Stimulated activated CD4-positive, alpha-beta T cell treated with anti-CD3 and anti-CD28 coated beads, Interleukin-12 subunit alpha, Interleukin-12 subunit beta, amount 100 ng/mL, for 48 hours (primary cell): ENCODE measurements around the gene PEAR1.

ENCODE experiments used
- DNase-seq, 3 donors: peaks; one replicate each; pipeline ENCODE4 v3.0.0-alpha.2; 2020; ENCODE audit warnings: low read depth in 2 of 3, low spot score in 1 of 3

Gene PEAR1

GRCh38 chr1:156899956-156900718 is 6.6 kb downstream of the PEAR1 start:
- DNase-seq, result no peak

DNA sequence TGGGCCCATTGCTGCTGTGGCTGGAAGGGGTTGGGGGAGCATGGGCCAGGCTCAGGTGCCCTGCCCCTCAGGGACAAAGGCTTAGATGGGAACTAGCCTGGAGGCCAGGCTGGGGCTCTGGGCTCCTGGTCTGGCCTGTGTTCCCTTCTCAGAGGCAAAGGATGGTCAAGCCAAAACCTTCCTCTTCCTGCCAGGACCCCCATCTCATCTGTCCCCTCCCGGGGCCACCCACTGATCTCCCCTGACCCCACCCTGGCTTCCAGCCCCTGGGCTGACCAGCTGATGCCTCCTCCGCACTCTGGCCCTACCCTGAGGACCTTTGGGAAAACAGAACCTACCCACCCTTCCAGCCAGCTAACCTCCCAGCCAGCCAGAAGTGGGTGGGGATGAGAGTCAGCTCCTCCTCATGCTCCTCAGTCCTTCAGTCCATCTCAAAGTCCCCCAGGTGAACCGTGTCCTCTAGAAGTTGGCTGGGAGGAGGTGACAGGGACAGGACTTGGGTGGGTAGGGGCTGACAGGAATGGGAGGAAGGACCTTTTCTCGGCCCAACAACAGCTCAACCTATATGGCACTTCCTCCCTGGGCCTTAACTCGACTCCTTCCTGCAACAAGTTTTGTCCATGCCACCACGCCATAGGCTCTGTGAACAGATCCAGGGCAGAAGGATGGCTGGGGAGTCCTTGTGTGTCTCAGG is 7.5 kb downstream of the PEAR1 start:
- no peak for DNase-seq

- no peak for DNase-seq
These were observed 8.0 kb downstream of the PEAR1 start for GRCh38 chr1:156901590-156901900.

DNA sequence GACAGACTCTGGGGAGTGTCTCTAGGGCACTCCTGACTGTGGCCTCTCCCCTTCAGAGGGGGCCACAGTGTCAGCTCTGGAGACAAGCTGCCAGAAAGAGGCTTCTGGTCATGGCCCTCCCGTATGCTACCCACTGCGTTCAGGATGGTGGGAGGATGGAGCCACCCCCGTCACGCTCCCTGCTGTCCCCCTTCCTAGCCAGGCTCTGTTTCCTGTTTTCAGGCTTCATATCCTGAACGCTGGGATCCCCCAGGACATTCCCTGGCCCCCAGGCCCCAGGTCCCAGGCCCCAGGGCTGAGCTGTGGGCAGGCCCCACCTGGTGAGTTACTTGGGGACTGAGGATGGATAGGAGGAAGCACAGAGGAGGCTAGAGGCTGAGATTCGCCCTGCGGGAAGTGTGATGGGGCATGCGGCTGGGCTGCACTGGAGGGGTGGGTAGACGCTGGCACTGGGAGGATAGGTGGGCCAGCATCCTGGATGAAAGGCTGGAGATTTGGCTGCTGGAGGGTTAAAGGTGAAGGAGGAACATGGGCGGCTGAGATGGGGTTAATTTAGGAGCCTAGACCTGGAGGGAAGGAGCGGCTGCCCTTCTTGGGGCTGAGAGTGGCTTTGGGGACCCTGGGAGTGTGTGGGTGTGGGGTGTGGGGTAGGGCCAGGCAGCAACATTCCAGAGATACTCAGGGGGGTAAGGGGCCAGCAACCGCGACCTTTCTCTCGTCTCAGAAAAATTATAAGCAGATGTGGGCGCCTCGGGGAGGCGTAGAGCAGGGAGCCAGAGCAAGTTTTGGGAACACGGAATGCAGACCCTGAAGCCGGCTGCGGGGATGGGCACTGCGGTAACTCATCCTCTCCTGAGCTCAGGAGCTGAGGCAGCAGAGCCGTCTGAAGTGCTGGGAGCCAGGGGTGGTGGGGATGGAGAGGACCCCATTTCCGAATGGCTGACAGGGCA is 8.7 kb downstream of the PEAR1 start:
- no peak for DNase-seq

GRCh38 chr1:156903328-156904091 is 10.0 kb downstream of the PEAR1 start:
- no peak for DNase-seq

DNA sequence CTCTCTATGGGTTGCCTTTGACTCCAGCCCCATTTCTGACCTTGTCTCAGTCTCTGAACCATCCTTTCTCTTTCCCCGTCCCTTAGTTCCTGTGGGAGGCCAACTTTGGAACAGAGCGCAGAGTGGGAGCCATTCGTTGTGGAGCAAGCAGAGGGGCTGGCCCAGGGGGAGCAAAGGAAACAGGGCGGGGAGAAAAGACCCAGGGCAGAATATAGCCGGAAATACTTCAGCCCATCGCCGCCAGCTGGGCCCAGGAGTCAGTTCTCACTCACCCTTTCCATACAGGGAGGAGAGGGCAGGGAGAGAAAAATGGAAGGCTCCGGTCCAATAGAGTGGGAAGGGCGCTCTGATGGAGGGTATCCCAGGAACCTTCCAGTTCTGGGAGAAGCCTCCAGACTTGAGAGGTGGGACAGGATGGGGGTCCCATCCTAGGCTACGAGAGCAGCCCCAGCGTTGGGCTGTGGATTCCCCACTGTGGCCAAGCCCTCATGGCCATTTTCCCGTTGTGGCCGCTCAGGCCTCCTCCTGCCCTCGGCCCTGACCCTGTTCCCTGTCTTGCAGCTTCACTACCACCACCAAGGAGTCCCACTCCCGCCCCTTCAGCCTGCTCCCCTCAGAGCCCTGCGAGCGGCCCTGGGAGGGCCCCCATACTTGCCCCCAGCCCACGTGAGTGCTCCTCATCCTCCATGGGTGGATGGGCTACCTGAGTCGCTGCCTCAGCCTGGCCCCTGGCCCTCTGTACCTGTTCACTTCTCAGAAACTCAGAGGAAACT is 10.9 kb downstream of the PEAR1 start:
- no peak for DNase-seq

DNA sequence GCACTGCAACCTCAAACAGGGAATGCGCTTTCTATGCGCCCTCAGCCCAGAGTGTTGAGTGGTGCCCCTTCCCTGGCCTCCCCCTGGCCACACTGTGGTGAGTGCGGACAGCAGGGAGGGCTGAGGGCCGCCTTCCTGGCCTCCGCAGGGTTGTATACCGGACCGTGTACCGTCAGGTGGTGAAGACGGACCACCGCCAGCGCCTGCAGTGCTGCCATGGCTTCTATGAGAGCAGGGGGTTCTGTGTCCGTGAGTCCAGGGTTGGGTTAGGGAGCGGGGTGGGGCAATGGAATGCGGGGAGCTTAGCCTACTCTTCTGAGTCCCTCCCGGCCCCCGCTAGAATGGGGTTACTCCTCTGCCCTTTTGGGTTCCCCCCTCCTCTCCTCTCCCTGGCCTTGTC is 11.7 kb downstream of the PEAR1 start:
- no peak for DNase-seq

- no peak for DNase-seq
These were observed 12.1 kb downstream of the PEAR1 start for GRCh38 chr1:156905651-156906050.

GRCh38 chr1:156906206-156906906 is 12.8 kb downstream of the PEAR1 start:
- no peak for DNase-seq

GRCh38 chr1:156908541-156908940 is 15.0 kb downstream of the PEAR1 start:
- DNase-seq, result no peak

DNA sequence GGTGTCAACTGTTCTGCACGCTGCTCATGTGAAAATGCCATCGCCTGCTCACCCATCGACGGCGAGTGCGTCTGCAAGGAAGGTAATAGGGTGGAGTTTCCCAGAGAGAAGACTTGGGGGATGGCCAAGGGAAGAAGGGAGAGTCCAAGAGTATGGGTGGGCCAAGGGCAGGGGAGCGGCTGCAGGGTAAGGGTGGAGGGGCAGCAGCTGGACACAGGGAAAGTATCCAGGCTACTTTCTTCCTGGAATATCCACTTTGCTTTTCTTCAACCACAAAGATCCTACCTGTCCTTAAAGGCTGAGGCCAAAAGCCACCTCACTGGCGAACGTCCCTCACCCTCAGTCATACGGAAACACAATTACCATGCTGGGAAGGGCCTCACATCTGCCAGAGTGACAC is 15.4 kb downstream of the PEAR1 start:
- DNase-seq, result no peak

- no peak for DNase-seq
These were observed 16.2 kb downstream of the PEAR1 start for GRCh38 chr1:156909671-156910070.

DNA sequence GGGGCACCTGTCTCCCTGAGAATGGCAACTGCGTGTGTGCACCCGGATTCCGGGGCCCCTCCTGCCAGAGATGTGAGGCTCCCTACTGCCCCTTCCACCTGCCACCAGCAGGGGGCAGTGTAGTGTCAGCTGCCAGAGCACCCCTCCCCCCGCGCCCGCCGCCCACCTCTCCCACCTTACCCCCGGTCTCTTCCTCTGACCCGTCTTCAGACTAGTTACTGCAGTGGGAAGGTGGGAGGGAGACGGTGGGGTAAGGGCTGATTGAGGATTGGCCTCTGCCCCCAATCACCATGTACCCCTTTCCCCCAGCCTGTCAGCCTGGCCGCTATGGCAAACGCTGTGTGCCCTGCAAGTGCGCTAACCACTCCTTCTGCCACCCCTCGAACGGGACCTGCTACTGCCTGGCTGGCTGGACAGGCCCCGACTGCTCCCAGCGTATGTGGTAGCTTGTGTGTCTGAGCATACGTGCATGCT is 16.8 kb downstream of the PEAR1 start:
- peak; percentile 27 to 55 (median 35) for DNase-seq

DNA sequence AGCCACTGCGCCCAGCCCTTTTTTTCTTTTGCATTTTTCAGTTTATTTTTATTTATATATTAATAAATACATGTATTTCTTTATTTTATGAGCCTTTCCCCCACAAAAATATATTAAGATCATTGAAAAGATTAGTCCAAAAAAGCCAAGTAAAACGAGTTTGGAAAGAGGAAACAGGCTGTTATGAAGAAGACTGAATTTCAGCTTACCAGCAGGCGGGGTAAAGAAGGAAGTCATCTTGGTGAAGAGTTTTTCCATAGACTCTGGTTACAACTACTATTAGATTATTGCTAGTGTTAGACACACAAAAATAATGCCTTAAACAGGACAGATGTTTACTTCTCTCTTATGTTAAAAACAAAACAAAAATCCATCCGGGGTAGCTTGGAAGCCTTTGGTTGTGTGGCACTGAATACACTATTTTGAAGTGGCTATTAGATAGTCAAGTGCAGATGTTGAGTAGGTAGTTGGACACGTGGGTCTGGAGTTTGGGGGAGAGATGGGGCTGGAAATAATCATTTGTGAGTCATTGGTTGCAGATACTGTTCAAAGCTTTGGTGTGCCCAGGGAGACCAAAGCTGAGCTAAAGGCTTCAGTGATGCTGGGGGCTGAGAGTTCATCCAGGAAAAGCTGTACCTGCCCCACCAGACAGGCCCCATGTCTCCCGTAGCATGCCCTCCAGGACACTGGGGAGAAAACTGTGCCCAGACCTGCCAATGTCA is 18.2 kb downstream of the PEAR1 start:
- DNase-seq, result no peak

DNA sequence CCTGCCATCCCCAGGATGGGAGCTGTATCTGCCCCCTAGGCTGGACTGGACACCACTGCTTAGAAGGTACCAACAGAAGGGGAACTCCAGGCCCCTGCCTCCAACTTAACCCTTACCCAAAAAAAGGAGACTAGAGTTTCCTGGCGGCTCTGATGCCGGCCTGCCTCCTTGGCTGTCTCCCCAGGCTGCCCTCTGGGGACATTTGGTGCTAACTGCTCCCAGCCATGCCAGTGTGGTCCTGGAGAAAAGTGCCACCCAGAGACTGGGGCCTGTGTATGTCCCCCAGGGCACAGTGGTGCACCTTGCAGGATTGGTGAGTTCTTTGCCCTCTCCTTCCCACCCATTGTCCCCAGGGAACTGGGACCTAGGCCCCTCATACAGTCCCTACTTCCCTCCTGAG is 18.8 kb downstream of the PEAR1 start:
- DNase-seq, result no peak

GRCh38 chr1:156912861-156913808 is 19.6 kb downstream of the PEAR1 start:
- DNase-seq, result no peak

GRCh38 chr1:156913809-156914387 is 20.4 kb downstream of the PEAR1 start:
- no peak for DNase-seq
